GM18505 (cell line): ENCODE data around the gene CCDC144A.
"Not testable (repeated sequence)": the region's sequence is repeated elsewhere in the genome, so short reads cannot be mapped to it uniquely, and the experiment has no call there.

ENCODE experiments used
- ATAC-seq: cut with Tn5 transposase; IDR thresholded peaks from one replicate; pipeline ENCODE4 v1.9.1; 2021; ENCODE audit not compliant: unreplicated experiment
- POLR2A ChIP-seq: IDR thresholded peaks from 4 replicates; pipeline ENCODE4 v1.6.1; 2011; ENCODE audit warnings: borderline replicate concordance; ENCODE audit not compliant: insufficient read depth, insufficient read length; ENCODE audit errors: extremely low read depth

CCDC144A gene

DNA sequence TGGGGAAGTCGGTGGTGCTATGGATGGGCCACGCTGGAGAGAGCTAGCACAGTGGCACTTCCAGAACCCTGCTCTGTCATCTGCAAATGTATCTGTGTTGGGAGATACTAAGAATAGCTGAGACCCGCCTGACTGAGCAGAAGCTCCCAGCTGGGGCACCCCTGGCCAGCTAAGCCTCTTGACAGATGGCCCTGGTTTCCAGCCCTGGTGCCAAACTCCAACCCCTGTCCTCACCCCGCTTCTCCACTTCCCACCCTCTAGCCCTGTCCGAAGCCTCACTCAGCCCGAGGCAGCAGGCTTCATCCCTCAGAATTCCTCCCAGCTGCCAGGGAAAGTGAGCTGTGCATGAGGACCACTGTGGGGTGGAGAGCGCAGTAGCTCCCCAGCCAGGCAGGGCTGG lies 124.4 kb downstream of the CCDC144A start:
- no peak for TF ChIP-seq POLR2A
- no peak for ATAC-seq

DNA sequence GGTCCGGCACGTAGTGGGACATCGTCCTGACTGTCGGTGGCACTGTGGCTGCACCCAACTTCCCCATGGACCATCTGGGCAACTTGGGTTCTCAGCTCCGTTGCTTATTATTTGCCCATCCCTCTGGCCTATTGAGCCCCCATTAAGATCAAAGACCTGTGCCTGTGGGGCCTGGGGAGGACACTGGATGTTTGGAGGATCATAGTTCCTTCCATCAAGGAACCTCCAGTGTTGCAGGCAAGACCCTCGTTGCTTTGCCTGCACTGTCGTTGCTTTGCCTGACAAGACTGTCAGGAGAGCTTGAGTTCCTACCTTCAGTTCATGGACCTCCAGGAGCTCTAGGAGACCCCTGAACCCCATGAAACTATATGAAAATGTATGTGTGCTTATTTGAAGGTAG lies 127.2 kb downstream of the CCDC144A start:
- no peak for ATAC-seq
- TF ChIP-seq POLR2A: no peak

DNA sequence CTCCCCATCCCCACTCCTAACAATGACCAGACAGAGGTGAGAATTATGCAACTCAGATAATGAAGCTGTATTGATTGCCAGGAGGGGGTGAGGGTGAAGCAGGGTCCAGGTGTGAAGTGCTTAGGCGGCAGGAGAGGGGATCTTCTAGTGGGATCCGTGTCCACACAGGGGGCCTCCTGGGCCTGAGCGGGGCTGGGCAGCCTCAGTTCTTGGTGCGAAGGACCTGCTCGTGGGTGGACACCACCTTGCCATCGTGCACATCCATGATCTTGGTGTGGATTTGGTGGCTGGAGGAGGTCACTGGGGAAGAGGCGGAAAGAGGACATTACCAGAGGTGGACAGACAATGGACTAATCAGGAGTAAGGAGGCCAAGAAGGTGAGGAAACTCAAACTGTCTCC lies 127.9 kb downstream of the CCDC144A start:
- ATAC-seq: not testable (repeated sequence)

DNA sequence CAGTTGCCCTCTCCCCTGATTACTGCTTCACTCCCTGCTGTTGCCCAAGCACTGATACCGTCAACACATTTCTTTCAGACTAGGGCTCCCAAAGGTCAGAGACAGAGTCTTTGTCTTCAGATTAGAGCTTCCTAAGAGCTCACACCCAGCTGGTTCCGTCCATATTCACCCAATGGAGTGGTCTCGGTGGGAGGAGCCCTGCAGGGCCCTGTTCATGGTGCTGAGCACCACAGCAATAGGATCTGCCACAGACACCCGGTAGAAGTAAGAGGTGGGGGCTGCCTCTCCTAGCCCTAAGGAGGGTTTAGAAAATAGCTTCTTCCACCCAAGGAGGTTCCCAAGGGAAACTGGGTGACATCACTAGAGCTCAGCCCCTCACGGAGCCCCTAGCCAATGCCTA lies 128.3 kb downstream of the CCDC144A start:
- ATAC-seq: no peak
- TF ChIP-seq POLR2A: no peak

DNA sequence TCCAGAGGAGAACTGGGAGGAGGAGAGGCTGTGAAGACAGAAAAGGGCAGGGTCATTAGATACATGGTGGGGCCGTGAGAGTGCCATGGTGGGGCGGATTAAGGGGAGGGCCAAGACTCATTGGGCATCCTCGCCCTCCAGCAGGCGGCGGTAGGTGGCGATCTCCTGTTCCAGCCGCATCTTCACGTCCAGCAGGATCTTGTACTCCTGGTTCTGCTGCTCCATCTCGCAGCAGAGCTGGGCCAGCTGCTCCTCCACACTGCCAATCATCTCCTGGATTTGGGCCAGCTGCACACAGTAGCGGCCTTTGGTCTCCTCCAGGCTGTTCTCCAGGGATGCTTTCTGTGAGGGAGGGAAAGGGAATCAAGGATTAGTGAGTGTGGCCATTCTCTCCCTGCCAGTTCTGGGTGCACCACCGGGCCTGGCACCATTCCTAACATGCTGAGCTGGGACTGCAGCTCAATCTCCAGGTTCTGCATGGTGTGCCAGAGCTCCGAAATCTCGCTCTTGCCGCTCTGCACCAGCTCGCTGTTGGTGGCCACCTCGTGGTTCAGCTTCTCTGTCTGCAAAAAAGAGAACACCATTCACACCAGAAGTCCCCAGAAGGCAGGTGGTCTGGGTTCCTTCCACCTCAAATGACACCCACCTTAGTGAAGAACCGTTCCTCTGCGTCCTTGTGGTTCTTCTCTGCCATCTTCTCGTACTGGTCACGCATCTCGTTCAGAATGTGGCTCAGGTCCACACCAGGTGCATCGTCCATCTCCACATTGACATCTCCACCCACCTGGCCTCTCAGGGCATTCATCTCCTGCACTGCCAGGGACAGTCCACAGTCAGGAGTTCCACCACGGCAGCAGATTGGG lies 129.0 kb downstream of the CCDC144A start:
- no peak for TF ChIP-seq POLR2A
- no peak for ATAC-seq

DNA sequence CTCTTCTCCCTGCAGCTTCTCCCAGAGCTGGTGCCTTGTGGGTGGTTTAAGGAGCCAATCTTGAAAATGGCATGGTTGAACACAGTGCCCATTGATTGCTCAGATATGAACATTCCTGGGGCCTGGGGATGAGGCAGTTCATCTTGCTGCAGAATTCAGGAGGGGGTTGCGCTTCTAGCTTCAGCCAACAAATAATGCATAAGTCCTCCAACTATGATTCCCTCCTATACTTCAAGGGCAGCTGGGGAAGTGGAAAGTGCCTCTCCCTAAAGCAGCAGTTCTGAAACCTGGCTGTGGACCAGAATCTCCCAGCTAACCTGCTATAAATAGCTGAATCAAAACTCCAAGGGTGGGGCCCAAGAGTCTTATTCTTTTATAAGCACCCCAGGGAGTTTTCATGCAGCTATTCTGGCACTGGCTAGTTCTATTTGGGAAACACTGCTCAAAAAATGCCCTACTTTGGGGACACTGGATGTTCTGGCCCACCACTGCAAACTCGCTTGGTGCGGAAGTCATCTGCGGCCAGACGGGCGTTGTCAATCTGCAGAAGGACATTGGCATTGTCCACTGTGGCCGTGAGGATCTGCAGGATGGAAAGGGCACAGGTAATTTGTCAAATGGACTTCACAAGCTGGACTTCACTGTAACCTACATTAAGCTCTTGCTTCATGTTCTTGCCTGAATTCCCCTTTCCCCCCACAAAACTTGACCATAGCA lies 130.3 kb downstream of the CCDC144A start:
- TF ChIP-seq POLR2A: no peak
- ATAC-seq: no peak

DNA sequence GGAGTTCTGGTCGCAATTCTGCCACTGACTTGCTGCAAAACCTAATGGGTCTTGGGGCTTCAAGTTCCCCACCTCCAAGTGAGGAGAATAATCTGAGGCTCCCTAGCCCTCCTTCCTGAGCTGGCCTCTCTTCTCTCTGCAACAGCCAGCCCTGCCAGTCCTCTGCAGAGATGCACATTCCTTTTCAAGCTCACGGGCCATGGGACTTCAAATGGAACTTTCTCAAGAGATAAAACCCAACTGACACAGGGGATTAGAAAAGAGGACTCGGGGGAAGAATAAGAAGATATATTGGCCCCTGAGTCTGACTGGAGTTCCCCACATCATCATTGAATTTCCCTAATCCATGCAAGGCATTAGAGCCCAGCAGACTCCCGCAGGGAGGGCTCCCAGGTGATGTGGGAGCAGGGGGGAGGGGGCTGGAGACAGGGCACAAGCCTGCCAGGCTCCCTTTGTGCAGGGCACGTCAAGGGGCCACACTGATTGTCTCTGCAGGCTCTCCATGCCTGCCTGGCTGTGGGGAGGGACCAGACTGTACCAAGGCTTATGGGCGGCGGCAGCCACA lies 131.0 kb downstream of the CCDC144A start:
- no peak for TF ChIP-seq POLR2A
- ATAC-seq: no peak

DNA sequence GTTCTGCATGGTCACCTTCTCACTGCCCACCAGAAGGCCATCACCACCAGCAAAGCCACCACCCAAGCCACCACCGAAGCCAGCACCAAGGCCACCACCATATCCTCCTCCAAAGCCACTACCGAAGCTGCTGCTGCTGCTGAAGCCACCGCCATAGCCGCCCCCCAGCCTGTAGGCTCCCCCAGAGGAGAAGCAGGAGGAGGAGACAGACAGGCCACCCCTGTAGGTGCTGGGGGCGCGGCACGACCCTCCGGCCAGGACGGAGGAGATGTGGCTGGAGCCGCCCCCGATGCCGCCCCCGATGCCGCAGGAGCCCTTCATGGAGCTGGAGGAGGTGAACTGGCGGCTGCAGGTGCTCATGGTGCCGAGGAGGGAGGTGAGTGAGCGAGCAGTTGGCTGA lies 132.1 kb downstream of the CCDC144A start:
- not testable (repeated sequence) for ATAC-seq

DNA sequence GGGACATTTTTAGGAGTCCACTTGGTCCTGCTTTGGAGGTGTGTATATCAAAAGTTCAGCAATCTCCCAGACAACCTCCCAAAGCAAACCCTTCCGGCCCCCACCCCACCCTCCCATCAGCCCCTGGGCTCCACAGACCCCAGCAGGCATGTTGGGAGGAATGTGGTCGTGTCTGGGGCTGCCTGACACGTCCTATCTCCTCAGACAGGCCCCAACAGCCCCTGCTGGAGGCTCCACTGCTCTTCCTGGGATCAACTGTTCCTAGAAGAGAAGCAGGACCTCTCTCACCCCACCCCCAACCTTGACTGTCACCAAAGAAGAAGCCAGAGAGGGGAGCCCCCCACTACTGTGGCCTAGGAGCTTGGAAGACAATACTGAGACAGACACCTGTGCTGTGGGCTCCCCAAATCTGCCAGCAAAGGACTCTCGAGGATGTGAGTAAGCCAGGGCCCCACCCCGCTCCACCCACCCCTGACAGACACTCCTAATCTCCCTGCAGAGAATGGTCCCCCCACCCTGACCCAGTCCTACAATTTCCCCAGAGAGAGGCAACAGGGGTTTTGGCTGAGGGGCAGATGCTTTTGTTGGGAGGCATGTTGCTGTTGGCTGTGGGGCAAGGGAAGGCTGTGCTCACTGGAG lies 133.8 kb downstream of the CCDC144A start:
- not testable (repeated sequence) for ATAC-seq
